Liver (tissue), 9 donors: ENCODE results near the gene DHCR7. TPM values are rescaled to one million over a fixed set of nuclear protein-coding genes. Genes with fewer than 3 reads are reported as not detected.

Experiments
- DNase-seq: peaks from one replicate; pipeline ENCODE4 v3.0.0-alpha.2; 2017; ENCODE audit warnings: low spot score
- H3K27ac ChIP-seq, 2 donors: one replicate each; pipeline ENCODE4 v1.7.0; 2013; ENCODE audit warnings: inconsistent platforms in 2 of 2, low read length in 2 of 2, control low read depth in 1 of 2, low read depth in 1 of 2, mild to moderate bottlenecking in 1 of 2
- H3K27me3 ChIP-seq, 4 donors: one replicate each; pipeline versions ENCODE4 v1.6.1 to v1.7.0; 2013; ENCODE audit warnings: low read length in 3 of 4, inconsistent platforms in 1 of 4, mild to moderate bottlenecking in 1 of 4, moderate library complexity in 1 of 4; ENCODE audit not compliant: control insufficient read depth in 4 of 4, insufficient read depth in 4 of 4
- H3K36me3 ChIP-seq, 4 donors: one replicate each; pipeline versions ENCODE4 v1.6.1 to v1.7.0; 2013; ENCODE audit warnings: low read length in 3 of 4, mild to moderate bottlenecking in 3 of 4, low read depth in 1 of 4, moderate library complexity in 1 of 4; ENCODE audit not compliant: control insufficient read depth in 4 of 4, insufficient read depth in 3 of 4
- H3K4me1 ChIP-seq, 4 donors: one replicate each; pipeline versions ENCODE4 v1.6.1 to v1.7.0; 2013; ENCODE audit warnings: low read length in 3 of 4, mild to moderate bottlenecking in 3 of 4, moderate library complexity in 1 of 4; ENCODE audit not compliant: control insufficient read depth in 4 of 4, insufficient read depth in 4 of 4
- H3K4me3 ChIP-seq, 3 donors: one replicate each; pipeline versions ENCODE4 v1.6.1 to v1.7.0; 2013; ENCODE audit warnings: low read length in 3 of 3, control low read depth in 1 of 3, low read depth in 1 of 3, mild to moderate bottlenecking in 1 of 3
- H3K9ac ChIP-seq, 2 donors: one replicate each; pipeline ENCODE4 v1.7.0; 2013; ENCODE audit warnings: low read length in 2 of 2, mild to moderate bottlenecking in 2 of 2, moderate library complexity in 2 of 2, control low read depth in 1 of 2, low read depth in 1 of 2
- H3K9me3 ChIP-seq, 4 donors: one replicate each; pipeline versions ENCODE4 v1.6.1 to v1.7.0; 2013; ENCODE audit warnings: low read length in 3 of 4; ENCODE audit not compliant: control insufficient read depth in 4 of 4
- EGR1 ChIP-seq, 2 donors: IDR thresholded peaks; 2 replicates each; pipeline ENCODE4 v1.6.1; 2016 to 2018; ENCODE audit warnings: antibody characterized with exemption in 2 of 2, low read depth in 2 of 2
- FOXA1 ChIP-seq: IDR thresholded peaks from 2 replicates; pipeline ENCODE4 v1.6.1; 2016; ENCODE audit warnings: antibody characterized with exemption
- FOXA2 ChIP-seq: IDR thresholded peaks from 2 replicates; pipeline ENCODE4 v1.6.1; 2016; ENCODE audit warnings: antibody characterized with exemption
- GABPA ChIP-seq, 2 donors: IDR thresholded peaks in 1 of 2; conservative IDR thresholded peaks in 1 of 2; 2 replicates each; pipeline ENCODE4 v1.6.1; 2016; ENCODE audit warnings: antibody characterized with exemption in 2 of 2, mild to moderate bottlenecking in 1 of 2, moderate library complexity in 1 of 2
- JUND ChIP-seq, 2 donors: IDR thresholded peaks; 2 replicates each; pipeline ENCODE4 v1.6.1; 2016; ENCODE audit warnings: antibody characterized with exemption in 2 of 2
- NR2F2 ChIP-seq: IDR thresholded peaks from 2 replicates; pipeline ENCODE4 v1.6.1; 2016; ENCODE audit warnings: antibody characterized with exemption
- RAD21 ChIP-seq, 2 donors: IDR thresholded peaks; 2 replicates each; pipeline ENCODE4 v1.6.1; 2016; ENCODE audit warnings: antibody characterized with exemption in 2 of 2, mild to moderate bottlenecking in 2 of 2
- REST ChIP-seq: IDR thresholded peaks from 2 replicates; pipeline ENCODE4 v1.6.1; 2016; ENCODE audit warnings: antibody characterized with exemption, mild to moderate bottlenecking
- RXRA ChIP-seq, 2 donors: IDR thresholded peaks; 2 replicates each; pipeline ENCODE4 v1.6.1; 2017 to 2018; ENCODE audit warnings: antibody characterized with exemption in 2 of 2, mild to moderate bottlenecking in 1 of 2
- SP1 ChIP-seq: IDR thresholded peaks from 2 replicates; pipeline ENCODE4 v1.6.1; 2018; ENCODE audit warnings: antibody characterized with exemption, mild to moderate bottlenecking
- TAF1 ChIP-seq: conservative IDR thresholded peaks from 2 replicates; pipeline ENCODE4 v1.6.1; 2016; ENCODE audit warnings: antibody characterized with exemption, mild to moderate bottlenecking
- YY1 ChIP-seq: IDR thresholded peaks from 2 replicates; pipeline ENCODE4 v1.6.1; 2016; ENCODE audit warnings: antibody characterized with exemption, mild to moderate bottlenecking
- ZBTB33 ChIP-seq: IDR thresholded peaks from 2 replicates; pipeline ENCODE4 v1.6.1; 2016; ENCODE audit warnings: antibody characterized with exemption
- WGBS: extraction: QIAGEN DNeasy Blood & Tissue Kit; methylation state at CpG from one replicate; pipeline ENCODE4 v1.1.7; 2013; 5-methylcytosine and 5-hydroxymethylcytosine counted together
- polyA plus RNA-seq, 2 donors: library from polyadenylated mRNA; stranded (reverse) in 1 of 2; unstranded in 1 of 2; fragments of 200-250 nt in 1 of 2; fragments of >200 nt in 1 of 2; fragmentation: Nextera tagmentation in 1 of 2; extraction: Ambion mirVana in 1 of 2; gene quantifications; one replicate each; pipeline versions ENCODE4 v1.2.1 to v1.2.3, GENCODE V29; 2013 to 2015
- total RNA-seq, 2 donors: library from RNA; depleted of rRNA; stranded (reverse); fragments of >200 nt; gene quantifications; one replicate each; pipeline ENCODE4 v1.2.3, GENCODE V29; 2014
- TF ChIP-seq, protein P1 (sequence below): fragments of 150-350 bp; IDR thresholded peaks from 2 replicates; pipeline ENCODE4 v1.5.1; 2017; ENCODE audit warnings: improper control_type of control experiment, low read depth, low read length; ENCODE audit not compliant: missing input control
- TF ChIP-seq, protein P2 (sequence below): IDR thresholded peaks from 2 replicates; pipeline ENCODE4 v1.6.1; 2016; ENCODE audit warnings: antibody characterized with exemption
- donor health status: healthy.
- donor health status: healthy.
- donor health status: healthy.
- donor health status: healthy.
- donor health status: healthy.

DHCR7 gene
- total and polyA plus RNA-seq, 4 donors = 56.9 to 224 (median 172) TPM

- TF ChIP-seq, protein P1, sequence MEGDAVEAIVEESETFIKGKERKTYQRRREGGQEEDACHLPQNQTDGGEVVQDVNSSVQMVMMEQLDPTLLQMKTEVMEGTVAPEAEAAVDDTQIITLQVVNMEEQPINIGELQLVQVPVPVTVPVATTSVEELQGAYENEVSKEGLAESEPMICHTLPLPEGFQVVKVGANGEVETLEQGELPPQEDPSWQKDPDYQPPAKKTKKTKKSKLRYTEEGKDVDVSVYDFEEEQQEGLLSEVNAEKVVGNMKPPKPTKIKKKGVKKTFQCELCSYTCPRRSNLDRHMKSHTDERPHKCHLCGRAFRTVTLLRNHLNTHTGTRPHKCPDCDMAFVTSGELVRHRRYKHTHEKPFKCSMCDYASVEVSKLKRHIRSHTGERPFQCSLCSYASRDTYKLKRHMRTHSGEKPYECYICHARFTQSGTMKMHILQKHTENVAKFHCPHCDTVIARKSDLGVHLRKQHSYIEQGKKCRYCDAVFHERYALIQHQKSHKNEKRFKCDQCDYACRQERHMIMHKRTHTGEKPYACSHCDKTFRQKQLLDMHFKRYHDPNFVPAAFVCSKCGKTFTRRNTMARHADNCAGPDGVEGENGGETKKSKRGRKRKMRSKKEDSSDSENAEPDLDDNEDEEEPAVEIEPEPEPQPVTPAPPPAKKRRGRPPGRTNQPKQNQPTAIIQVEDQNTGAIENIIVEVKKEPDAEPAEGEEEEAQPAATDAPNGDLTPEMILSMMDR = no peak
- TF ChIP-seq FOXA2 (no peak), RAD21 (IDR thresholded peaks at IDR 0.05) (no peak), YY1 (no peak)
- TF ChIP-seq, protein P2, sequence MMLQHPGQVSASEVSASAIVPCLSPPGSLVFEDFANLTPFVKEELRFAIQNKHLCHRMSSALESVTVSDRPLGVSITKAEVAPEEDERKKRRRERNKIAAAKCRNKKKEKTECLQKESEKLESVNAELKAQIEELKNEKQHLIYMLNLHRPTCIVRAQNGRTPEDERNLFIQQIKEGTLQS = no peak
Measured at GRCh38 chr11:71397331-71397860, 50.8 kb downstream of the DHCR7 start (continued).

DNA sequence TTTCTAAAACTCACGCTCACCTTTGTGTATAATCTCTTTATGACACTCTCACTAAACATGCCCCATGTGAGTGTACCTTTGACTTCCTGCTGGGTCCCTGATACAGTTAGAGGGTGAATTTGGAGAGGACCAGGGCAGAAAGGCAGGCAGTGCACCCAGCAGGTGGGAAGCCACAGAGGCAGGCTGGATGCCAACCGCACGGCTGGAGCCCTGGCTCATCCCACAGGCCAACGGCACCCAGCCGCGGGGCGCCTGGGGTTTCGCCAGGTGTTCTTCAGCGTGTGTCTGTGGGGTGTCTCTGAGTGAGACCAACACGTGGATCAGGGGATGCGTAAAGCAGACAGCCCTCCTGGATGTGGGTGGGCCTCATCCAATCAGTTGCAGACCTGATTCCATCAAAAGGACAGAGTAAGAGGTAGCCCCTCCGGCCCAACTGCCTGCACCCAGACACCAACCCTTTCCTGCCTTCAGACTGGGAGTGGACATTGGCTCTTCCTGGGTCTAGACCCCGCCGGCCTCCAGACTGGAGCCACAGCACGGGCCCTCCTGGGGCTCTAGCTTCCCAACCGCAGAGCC, 51.6 kb downstream of the DHCR7 start:
- no peak for DNase-seq
- no peak for TF ChIP-seq FOXA1
- no peak for TF ChIP-seq REST
- TF ChIP-seq, protein P1 = no peak
- no peak for TF ChIP-seq FOXA2
- no peak for TF ChIP-seq JUND (IDR thresholded peaks at IDR 0.05)
- TF ChIP-seq SP1 = no peak
- TF ChIP-seq RXRA (IDR thresholded peaks at IDR 0.05) = no peak
- no peak for TF ChIP-seq TAF1
- no peak for TF ChIP-seq GABPA (IDR thresholded peaks at IDR 0.05 in 1 of 2, conservative IDR thresholded peaks at IDR 0.05 in 1 of 2)
- TF ChIP-seq EGR1 (IDR thresholded peaks at IDR 0.05; ENCODE audit: low read depth in 2 of 2) = no peak
- TF ChIP-seq NR2F2 = no peak
- TF ChIP-seq, protein P2 = no peak
- TF ChIP-seq RAD21 (IDR thresholded peaks at IDR 0.05) = no peak
- no peak for TF ChIP-seq ZBTB33
- no peak for TF ChIP-seq YY1
- Histone ChIP-seq H3K4me1 (no peaks in the 10 kb centered on the region), H3K9ac (no peak overlapping the region), H3K9me3 (no peaks in the 10 kb centered on the region), H3K36me3 (no peaks in the 10 kb centered on the region), H3K27me3 (peaks cover 0 to 3% (median 1%) of the 10 kb centered on the region in 4 donors), H3K27ac (no peak overlapping the region), H3K4me3 (no peak overlapping the region)
- 90% methylated on average over 16 of the region's 16 CpGs for WGBS
